Skeletal muscle satellite cell (primary cell): ENCODE measurements around the gene ZNF827.
A peak's percentile ranks its signal among the peaks of the same experiment; 100 is the strongest.

Source experiments
- H3K27me3 ChIP-seq: 2 replicates; pipeline ENCODE4 v1.7.0; 2013; ENCODE audit warnings: low read length; ENCODE audit not compliant: control insufficient read depth, insufficient read depth
- H3K36me3 ChIP-seq: 2 replicates; pipeline ENCODE4 v1.7.0; 2013; ENCODE audit warnings: mild to moderate bottlenecking, control low read depth, low read length; ENCODE audit not compliant: insufficient read depth
- H3K4me1 ChIP-seq: 2 replicates; pipeline ENCODE4 v1.7.0; 2013; ENCODE audit warnings: low read length; ENCODE audit not compliant: control insufficient read depth, insufficient read depth
- H3K4me2 ChIP-seq: 2 replicates; pipeline ENCODE4 v1.7.0; 2013; ENCODE audit warnings: mild to moderate bottlenecking, low read length
- H3K4me3 ChIP-seq: 2 replicates; pipeline ENCODE4 v1.7.0; 2013; ENCODE audit warnings: low read length
- H3K9ac ChIP-seq: 2 replicates; pipeline ENCODE4 v1.7.0; 2013; ENCODE audit warnings: mild to moderate bottlenecking, low read depth, low read length, moderate library complexity
- H3K9me3 ChIP-seq: replicated peaks from 2 replicates; pipeline ENCODE4 v1.7.0; 2013; ENCODE audit warnings: mild to moderate bottlenecking, control low read depth, low read length

Gene ZNF827

DNA sequence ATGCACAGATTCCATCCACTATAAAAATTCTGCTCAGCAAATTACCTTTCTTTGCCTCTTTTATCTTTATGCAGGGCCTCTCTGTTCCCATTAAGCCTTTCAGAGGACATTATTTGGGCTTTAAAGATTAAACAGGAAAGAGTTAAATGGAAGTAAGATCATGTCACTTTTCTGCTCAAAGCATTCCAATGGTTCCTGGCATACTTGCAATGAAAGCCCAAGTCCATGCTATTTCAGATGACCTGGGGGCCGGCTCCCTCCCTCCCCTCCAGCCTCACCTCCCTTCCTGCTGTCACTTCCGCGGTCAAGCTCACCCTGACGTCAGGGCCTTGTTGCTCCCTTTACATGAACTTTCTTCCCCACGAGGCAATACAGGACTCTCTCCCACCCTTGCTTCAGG is 133.1 kb downstream of the ZNF827 start:
- Histone ChIP-seq H3K9ac (no peak overlapping the region), H3K4me3 (no peak overlapping the region), H3K36me3 (no peaks in the 10 kb centered on the region)

DNA sequence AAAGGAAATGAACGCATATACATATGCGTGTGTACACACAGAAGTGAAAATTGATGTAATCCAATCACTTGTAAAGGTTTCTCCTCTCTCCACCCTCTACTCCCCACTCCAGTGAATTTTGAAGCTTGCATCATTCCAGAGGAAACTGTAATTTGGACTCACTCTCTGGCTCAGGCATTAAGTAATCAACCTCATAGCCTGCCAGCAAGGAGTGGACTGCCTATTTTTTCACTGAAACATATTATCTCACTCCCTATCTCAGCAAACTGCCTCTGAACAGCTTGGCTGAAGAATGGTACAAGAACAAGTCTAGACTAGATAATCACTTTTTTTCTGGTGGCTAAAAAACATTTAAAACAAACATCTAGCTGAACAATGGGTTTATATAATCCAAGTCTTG is 134.5 kb downstream of the ZNF827 start:
- H3K9ac ChIP-seq = peak overlapping the region; percentile 24
- H3K9me3 ChIP-seq = no peaks in the 10 kb centered on the region
- peaks cover 33% of the 10 kb centered on the region for H3K4me1 ChIP-seq
- H3K36me3 ChIP-seq = no peaks in the 10 kb centered on the region
- H3K4me3 ChIP-seq = no peak overlapping the region
- no peaks in the 10 kb centered on the region for H3K27me3 ChIP-seq
- H3K4me2 ChIP-seq = peak overlapping the region; percentile 11

More for the DNA sequence above, 133.1 kb downstream of the ZNF827 start:
- Histone ChIP-seq H3K4me1 (peaks cover 33% of the 10 kb centered on the region), H3K9me3 (no peaks in the 10 kb centered on the region), H3K4me2 (no peak overlapping the region), H3K27me3 (no peaks in the 10 kb centered on the region)

DNA sequence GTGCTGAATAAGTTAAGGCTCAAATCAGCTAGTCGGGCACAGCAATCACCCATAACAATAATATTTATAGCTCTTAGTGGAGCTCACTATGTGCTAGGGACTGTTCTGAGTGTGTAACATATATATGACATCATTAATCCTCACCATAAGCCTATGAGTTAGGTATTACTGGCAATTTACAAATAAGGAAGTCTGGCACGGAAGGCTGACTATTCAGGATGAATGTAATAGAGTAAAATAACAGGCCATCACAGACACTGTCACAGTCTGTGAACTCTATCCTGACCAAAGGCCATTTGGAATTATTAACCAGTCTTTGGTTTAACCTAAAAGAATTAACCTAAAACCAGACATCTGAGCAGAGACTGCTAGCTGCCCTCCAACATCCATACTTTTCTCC is 139.4 kb downstream of the ZNF827 start:
- Histone ChIP-seq H3K4me1 (peaks cover 6% of the 10 kb centered on the region), H3K9me3 (no peaks in the 10 kb centered on the region), H3K4me2 (no peak overlapping the region), H3K4me3 (no peak overlapping the region), H3K9ac (no peak overlapping the region), H3K27me3 (no peaks in the 10 kb centered on the region), H3K36me3 (no peaks in the 10 kb centered on the region)

DNA sequence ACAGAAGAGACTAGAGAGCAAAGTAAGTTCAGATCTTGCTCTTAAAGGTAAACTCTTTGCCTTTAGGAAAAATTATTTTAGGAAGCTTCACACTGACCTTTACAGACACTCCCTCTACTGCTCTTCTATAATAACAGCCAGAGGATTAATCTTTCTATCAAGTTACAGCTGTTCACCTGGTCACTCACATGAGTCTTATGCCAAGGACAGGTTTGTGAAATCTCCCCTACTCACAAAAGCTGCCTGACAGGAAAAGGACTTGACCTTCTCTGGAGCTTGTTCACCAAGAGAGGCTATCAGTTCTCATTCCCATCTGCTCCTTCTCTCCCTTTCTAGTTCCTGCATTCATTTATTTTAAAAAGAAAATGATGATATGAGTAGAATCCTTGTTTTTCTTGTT is 141.3 kb downstream of the ZNF827 start:
- no peak overlapping the region for H3K4me3 ChIP-seq
- H3K4me1 ChIP-seq = no peaks in the 10 kb centered on the region
- H3K9me3 ChIP-seq = no peaks in the 10 kb centered on the region
- no peaks in the 10 kb centered on the region for H3K27me3 ChIP-seq
- H3K9ac ChIP-seq = no peak overlapping the region
- no peaks in the 10 kb centered on the region for H3K36me3 ChIP-seq
- H3K4me2 ChIP-seq = no peak overlapping the region

DNA sequence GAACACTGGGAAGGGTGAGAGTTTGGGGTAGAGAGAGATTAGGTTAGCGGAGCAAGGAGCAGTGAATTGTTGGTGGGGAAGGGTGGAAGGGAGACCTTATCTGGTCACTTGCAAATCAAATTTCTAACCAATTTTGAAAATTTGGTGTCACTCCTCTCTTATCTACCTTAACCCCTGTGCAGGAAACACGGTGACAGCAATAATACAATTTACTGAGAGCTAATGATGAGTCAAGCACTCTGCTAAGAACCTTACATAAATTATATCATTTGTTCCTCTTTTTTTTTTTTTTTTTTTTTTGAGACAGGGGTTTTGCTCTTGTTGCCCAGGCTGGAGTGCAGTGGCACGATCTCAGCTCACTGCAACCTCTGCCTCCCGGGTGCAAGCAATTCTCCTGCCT is 142.3 kb downstream of the ZNF827 start:
- Histone ChIP-seq H3K4me1 (no peaks in the 10 kb centered on the region), H3K4me2 (no peak overlapping the region), H3K27me3 (no peaks in the 10 kb centered on the region), H3K4me3 (no peak overlapping the region), H3K36me3 (no peaks in the 10 kb centered on the region), H3K9me3 (no peaks in the 10 kb centered on the region), H3K9ac (no peak overlapping the region)

DNA sequence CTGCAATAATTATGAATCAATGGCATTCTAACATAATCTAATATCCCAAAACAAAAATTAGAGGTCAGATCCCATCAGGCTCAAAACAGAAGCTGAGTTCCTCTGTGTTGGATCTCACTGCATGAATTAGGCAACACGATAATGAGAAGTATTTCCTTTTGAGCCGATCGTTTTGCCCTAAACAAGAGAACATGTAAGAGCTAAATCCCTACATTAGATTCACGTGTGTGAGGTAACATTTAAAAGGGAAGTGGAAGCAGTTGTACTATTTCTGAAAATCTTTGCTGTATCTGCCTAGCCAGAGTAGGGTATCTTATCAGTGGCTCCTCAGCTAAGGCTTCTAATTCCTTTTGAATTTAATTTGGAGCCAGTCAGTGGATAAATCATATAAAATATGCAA is 143.1 kb downstream of the ZNF827 start:
- no peak overlapping the region for H3K4me2 ChIP-seq
- H3K27me3 ChIP-seq = no peaks in the 10 kb centered on the region
- H3K4me3 ChIP-seq = no peak overlapping the region
- no peak overlapping the region for H3K9ac ChIP-seq
- no peaks in the 10 kb centered on the region for H3K9me3 ChIP-seq
- no peaks in the 10 kb centered on the region for H3K36me3 ChIP-seq
- H3K4me1 ChIP-seq = no peaks in the 10 kb centered on the region

DNA sequence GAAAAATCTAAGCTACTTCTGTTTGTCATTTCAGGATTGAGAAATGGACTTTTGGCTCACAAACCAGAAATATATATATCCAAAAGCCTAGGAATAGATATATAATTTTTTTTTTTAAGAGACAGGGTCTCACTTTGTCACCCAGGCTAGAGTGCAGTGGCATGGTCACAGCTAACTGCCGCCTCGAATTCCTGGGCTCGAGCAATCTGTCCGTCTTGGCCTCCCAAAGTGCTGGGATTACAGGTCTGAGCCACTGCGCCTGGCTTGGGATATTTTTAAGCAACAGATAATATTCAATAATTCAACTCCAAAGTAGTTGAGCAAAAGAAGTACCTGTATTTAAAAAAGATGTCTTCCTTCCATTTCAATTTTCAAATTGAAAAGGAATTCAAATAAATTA is 146.2 kb downstream of the ZNF827 start:
- Histone ChIP-seq H3K27me3 (no peaks in the 10 kb centered on the region), H3K4me1 (no peaks in the 10 kb centered on the region), H3K36me3 (no peaks in the 10 kb centered on the region), H3K9ac (no peak overlapping the region), H3K4me2 (no peak overlapping the region), H3K9me3 (no peaks in the 10 kb centered on the region), H3K4me3 (no peak overlapping the region)

DNA sequence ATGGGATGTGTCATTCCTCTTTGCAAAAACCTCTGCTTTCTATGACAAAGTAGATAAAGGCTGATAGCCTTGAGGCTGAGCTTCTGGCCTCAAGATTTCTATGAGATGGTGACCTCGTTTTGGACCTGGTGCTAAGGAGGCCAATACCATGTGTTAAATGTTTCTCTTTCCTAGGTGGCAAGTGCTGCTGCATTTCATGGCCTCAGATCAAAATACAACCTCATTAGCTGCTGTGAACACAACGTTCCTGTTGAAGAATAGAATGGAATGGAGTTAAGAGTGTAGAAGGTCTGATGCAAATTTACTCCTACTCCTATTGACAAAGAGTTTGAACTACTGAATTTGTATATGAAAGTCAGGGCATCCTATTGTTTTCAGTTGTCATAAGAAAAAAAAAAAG is 146.6 kb downstream of the ZNF827 start:
- no peaks in the 10 kb centered on the region for H3K4me1 ChIP-seq
- no peaks in the 10 kb centered on the region for H3K9me3 ChIP-seq
- no peak overlapping the region for H3K9ac ChIP-seq
- no peak overlapping the region for H3K4me2 ChIP-seq
- H3K4me3 ChIP-seq = no peak overlapping the region
- no peaks in the 10 kb centered on the region for H3K36me3 ChIP-seq
- H3K27me3 ChIP-seq = no peaks in the 10 kb centered on the region

DNA sequence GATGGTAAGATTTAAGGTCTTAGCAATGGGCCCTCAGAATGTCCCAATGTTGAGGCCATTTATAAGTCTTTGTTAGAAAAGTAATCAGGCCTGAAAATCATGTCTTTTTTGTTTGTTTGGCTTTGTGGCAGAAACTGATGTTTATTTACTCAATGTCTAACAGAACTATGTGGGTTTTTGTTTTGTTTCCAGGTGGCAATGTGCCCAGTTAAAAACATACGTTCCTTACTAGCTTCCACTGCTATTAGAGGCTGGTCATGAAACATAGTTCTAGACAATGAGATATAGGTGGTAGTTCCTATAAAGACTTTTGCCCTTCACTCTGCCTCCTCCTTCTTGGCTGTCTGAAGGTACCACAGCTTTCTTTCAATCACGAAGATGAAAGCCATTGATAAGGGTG is 149.9 kb downstream of the ZNF827 start:
- H3K4me1 ChIP-seq = no peaks in the 10 kb centered on the region
- H3K9ac ChIP-seq = no peak overlapping the region
- H3K36me3 ChIP-seq = no peaks in the 10 kb centered on the region
- H3K4me3 ChIP-seq = no peak overlapping the region
- H3K27me3 ChIP-seq = no peaks in the 10 kb centered on the region
- peaks cover 4% of the 10 kb centered on the region for H3K9me3 ChIP-seq
- no peak overlapping the region for H3K4me2 ChIP-seq

DNA sequence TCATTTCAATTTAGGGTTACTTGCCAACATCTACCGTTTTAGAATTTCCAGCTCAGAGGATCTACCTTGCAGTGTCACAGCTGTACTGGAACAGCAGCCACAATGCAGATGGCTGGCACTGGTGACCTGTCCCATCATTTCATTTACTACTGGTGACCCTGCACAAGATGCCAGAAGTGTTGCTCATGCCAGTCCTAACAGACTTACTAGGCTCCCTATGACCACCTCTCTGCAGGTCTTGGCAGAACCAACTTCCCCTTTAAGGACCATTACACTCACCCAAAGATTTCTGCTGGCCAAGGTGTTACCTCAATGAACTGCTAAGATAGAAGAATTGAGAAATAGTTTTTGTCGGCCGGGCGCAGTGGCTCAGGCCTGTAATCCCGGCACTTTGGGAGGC is 151.8 kb downstream of the ZNF827 start:
- Histone ChIP-seq H3K36me3 (no peaks in the 10 kb centered on the region), H3K9me3 (peaks cover 4% of the 10 kb centered on the region), H3K4me1 (no peaks in the 10 kb centered on the region), H3K9ac (no peak overlapping the region), H3K4me2 (no peak overlapping the region), H3K27me3 (no peaks in the 10 kb centered on the region), H3K4me3 (no peak overlapping the region)

DNA sequence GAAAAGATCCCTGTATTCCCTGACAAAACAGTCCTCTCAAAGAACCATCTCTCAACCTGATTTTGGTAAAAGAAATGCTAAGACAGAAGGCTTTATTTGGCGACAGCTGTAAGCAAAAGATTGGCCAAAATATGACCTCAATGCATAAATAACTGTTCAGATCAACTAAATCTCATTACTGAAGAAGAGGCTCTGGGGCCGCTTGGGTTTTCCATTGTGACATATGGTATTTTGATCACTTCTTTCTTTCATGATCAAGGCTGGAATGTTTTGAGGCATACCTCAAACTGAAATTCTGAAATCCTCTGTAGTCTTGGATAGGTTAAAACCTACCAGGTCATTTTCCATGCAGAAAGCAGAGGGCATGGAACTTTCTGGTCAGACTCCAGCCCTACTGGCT is 152.4 kb downstream of the ZNF827 start:
- H3K27me3 ChIP-seq = no peaks in the 10 kb centered on the region
- no peak overlapping the region for H3K9ac ChIP-seq
- H3K9me3 ChIP-seq = peaks cover 4% of the 10 kb centered on the region
- no peaks in the 10 kb centered on the region for H3K36me3 ChIP-seq
- H3K4me1 ChIP-seq = no peaks in the 10 kb centered on the region
- no peak overlapping the region for H3K4me2 ChIP-seq
- no peak overlapping the region for H3K4me3 ChIP-seq

DNA sequence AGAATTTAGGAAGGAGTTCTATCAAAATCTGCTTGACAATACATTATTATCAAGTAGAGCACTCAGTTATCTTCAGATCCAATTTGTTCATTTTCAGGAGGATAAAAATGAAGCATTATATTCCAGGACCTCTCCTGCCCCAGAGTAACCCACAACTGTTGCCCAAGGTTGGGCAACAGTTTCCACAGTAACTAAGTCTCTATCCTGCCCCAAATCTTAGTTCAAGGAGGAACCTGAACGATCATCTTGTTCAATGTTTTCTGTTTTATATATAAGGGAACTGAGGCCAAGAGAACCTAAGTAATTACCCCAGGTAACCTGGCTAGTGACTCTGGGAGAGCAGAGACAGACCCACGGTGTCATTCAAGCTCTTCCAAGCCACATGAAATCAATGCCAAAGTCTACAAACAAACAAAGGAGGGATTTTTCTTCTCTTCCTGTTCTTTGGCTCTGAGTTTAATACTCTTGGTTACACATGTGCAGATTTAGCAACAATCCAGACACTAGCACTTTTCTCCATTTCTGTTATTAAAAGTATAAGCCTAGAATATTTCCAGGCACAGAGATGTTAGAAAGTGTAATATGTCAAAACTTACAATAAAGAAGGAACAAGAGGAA is 153.1 kb downstream of the ZNF827 start:
- Histone ChIP-seq H3K4me3 (no peak overlapping the region), H3K4me1 (no peaks in the 10 kb centered on the region), H3K9ac (no peak overlapping the region), H3K4me2 (no peak overlapping the region), H3K36me3 (no peaks in the 10 kb centered on the region), H3K27me3 (no peaks in the 10 kb centered on the region), H3K9me3 (peaks cover 4% of the 10 kb centered on the region)
